ENCODE results near the gene SYNE3.

SYNE3 gene

DNA sequence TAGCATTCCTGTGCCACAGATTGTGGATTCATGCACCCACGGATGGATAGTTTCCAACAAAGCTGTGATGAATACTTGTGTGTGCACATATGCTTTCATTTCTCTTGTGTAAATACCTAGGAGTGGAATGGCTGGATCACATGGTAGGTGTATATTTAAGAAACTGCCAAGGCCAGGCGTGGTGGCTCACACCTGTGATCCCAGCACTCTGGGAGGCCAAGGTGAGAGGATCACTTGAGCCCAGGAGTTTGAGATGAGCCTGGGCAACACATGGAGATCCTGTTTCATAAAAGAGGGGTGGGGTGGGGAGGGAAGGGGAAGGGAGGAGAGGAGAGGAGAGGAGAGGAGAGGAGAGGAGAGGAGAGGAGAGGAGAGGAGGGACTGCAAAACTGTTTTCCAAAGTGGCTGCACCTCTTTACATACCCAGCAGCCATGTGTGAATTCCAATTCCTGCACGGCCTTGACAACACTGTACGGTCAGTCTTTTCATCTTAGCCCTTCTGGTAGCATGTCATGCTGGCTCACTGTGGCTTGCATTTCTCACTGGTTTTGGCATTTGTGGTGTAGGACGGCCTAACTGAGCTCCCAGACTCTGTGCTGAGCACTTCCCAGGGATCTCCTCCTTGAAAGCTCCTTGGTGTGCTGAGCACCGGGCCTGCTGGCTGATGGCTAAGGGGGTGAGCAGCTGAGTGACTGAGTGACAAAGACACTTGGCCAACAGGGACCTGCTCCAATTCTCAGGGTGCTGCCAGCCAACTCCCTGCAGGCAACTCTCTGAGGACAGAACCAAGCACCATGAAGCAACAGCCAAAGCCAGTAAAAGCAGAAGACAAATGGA, 27.9 kb downstream of the SYNE3 start:
- Mint-ChIP-seq H3K36me3 (ENCODE audit: low read depth) (peaks cover 37% of the 10 kb centered on the region), H3K27ac (no peak overlapping the region), H3K27me3 (ENCODE audit: low read depth) (no peaks in the 10 kb centered on the region), H3K4me3 (no peak overlapping the region), H3K9me3 (peaks cover 4% of the 10 kb centered on the region), H3K4me1 (ENCODE audit: low read depth) (peaks cover 27% of the 10 kb centered on the region)

DNA sequence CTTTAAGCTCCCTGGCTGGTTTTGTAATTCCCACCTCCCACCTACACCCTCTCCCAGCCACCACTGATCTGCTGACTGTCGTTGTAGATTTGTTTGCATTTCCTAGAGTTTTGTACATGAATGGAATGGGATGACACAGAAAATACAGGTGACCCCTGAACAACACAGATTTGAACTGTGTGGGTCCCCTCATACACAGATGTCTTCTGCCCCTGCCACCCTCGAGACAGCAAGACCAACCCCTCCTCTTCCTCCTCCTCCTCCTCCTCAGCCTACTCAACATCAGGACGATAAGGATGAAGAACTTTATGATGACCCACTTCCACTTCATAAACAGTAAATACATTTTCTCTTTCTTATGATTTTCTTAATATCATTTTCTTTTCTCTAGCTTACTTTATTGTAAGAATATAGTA, 28.8 kb downstream of the SYNE3 start:
- peaks cover 4% of the 10 kb centered on the region for H3K9me3 Mint-ChIP-seq
- peak overlapping the region; percentile 20 for H3K27ac Mint-ChIP-seq
- H3K4me3 Mint-ChIP-seq, result no peak overlapping the region
- peaks cover 33% of the 10 kb centered on the region for H3K36me3 Mint-ChIP-seq (ENCODE audit: low read depth)
- no peaks in the 10 kb centered on the region for H3K27me3 Mint-ChIP-seq (ENCODE audit: low read depth)
- peaks cover 25% of the 10 kb centered on the region for H3K4me1 Mint-ChIP-seq (ENCODE audit: low read depth)

DNA sequence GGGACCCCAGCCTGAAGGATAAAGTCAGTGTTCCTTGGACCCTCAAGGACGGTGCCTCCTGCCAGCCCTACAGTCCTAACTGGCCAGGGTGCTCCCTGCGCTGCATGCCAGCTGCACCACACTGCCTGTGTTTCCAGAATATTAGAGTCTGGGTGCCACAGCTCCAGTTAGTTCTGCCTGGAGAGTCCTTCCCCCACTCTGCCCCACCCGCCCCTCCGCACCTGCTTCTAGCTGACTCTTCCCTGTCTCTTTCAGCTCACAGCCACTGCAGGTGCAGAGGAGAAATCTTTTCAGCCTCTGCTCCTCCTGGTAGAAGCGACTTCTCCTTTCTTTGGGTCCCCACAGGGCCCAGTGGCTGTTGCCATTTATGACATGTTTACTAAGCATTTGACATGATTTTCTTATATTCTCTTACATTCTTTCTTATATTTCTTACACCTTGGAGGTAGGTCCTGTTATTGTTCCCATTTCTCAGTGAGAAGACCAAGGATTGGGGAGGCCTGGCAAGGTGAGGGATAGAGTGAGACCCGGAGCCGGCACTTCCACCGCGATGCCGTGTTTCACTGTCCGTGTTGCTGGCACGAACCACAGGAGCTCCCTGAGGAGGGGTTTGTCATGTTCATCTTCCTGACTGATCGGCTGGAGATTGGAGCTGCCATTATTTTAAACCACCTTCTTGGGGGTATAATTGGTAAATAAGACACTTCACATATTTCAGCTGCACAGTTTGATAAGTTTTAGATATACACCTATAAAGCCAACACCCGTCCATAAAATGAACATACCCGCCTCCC, 29.4 kb downstream of the SYNE3 start:
- Mint-ChIP-seq H3K4me1 (ENCODE audit: low read depth) (peaks cover 25% of the 10 kb centered on the region), H3K9me3 (peaks cover under 1% of the 10 kb centered on the region), H3K36me3 (ENCODE audit: low read depth) (peaks cover 28% of the 10 kb centered on the region), H3K27me3 (ENCODE audit: low read depth) (no peaks in the 10 kb centered on the region), H3K4me3 (no peak overlapping the region), H3K27ac (peak overlapping the region; percentile 45)

DNA sequence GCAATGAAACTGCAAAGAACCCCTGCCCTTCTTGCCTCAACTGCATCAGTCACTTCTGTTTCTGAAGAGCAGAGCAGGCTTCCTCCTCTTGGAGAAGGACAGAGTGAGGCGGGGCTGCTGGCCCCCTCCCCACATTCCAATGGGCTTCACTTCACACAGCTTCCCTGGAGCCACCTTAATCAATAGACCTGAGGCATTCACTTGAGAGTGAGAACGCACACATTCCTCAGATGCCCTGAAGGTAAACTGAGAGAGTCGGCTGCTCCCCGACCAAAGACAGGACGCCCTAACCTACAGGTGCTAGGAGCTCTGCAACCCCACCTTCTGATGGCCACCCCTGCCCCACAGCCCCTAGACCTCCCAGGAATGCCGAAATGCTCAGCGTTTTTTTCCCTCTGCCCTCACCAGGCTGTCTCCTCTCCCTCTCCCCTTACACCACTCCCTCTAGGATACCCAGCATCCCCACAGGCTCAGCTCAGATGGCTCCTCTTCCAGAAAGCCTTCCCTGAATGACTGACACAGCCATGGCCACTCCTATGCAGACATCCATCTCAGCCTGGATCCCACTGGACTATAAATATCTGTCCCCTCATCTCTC, 31.1 kb downstream of the SYNE3 start:
- Mint-ChIP-seq H3K27ac (peak overlapping the region; percentile 55), H3K36me3 (ENCODE audit: low read depth) (peaks cover 18% of the 10 kb centered on the region), H3K4me1 (ENCODE audit: low read depth) (peaks cover 30% of the 10 kb centered on the region), H3K27me3 (ENCODE audit: low read depth) (no peaks in the 10 kb centered on the region), H3K9me3 (no peaks in the 10 kb centered on the region), H3K4me3 (no peak overlapping the region)

DNA sequence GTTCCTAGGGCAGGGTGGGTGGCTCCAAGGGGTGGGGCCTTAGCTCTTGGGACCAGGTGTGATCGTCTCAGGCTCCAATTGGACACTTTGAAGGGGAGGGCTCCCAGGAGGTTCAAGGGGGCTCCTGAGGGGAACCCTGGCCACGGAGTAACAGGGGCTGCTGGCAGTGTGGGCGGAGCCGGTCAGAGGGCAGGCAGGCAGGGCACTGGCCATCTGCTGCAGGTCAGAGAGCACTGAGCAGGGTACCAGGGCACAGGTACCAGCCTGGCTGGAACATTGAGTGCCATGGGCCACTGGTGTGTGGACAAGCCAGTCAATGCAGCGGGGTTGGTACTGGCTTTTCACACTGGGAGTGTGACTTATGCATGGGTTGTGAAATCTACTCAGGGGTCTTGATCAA, 32.2 kb downstream of the SYNE3 start:
- no peaks in the 10 kb centered on the region for H3K27me3 Mint-ChIP-seq (ENCODE audit: low read depth)
- peaks cover 23% of the 10 kb centered on the region for H3K36me3 Mint-ChIP-seq (ENCODE audit: low read depth)
- H3K9me3 Mint-ChIP-seq, result no peaks in the 10 kb centered on the region
- no peak overlapping the region for H3K27ac Mint-ChIP-seq
- no peak overlapping the region for H3K4me3 Mint-ChIP-seq
- H3K4me1 Mint-ChIP-seq (ENCODE audit: low read depth), result peaks cover 38% of the 10 kb centered on the region

DNA sequence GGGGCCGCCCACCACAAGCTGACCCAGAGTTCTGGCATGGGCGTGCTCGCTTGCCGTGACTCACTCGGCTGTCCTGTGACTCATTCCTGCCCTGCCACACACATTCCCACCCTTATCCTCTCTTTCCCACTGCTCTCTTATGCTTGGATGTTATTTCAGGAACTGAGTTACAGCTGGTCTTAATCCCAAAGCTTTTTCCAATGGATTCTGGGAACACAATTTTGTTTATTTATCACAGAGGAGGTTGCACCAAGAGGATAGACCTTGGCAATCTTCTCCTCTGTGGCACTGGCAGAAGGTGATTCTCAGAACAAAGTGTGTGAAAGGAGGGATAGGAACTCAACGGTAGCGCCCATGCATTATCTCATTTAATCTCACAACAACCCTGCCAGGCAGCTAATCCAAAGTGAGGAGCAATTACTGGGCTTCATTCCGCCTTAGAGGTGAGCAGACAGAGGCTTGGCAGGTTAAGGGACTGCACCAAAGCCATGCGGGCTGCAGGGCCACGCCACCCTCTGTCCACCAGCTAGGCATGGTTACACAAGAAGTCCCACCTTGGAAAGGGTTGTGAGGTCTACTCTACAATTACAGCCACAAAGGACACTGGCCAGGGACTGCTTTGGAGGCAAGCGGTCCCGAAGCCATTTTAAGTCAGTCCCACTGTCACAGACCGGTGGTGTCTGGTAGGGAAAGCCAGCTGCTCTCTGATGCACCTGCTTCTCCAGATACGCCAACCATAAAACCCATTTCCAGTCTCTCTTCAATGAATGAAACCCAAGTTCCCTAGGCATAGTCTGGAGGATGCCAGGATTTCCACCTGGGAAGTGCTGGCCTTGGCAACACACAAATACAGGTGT, 32.9 kb downstream of the SYNE3 start:
- Mint-ChIP-seq H3K4me3 (no peak overlapping the region), H3K27me3 (ENCODE audit: low read depth) (no peaks in the 10 kb centered on the region), H3K9me3 (no peaks in the 10 kb centered on the region), H3K27ac (peak overlapping the region; percentile 49), H3K36me3 (ENCODE audit: low read depth) (peaks cover 20% of the 10 kb centered on the region), H3K4me1 (ENCODE audit: low read depth) (peaks cover 35% of the 10 kb centered on the region)

DNA sequence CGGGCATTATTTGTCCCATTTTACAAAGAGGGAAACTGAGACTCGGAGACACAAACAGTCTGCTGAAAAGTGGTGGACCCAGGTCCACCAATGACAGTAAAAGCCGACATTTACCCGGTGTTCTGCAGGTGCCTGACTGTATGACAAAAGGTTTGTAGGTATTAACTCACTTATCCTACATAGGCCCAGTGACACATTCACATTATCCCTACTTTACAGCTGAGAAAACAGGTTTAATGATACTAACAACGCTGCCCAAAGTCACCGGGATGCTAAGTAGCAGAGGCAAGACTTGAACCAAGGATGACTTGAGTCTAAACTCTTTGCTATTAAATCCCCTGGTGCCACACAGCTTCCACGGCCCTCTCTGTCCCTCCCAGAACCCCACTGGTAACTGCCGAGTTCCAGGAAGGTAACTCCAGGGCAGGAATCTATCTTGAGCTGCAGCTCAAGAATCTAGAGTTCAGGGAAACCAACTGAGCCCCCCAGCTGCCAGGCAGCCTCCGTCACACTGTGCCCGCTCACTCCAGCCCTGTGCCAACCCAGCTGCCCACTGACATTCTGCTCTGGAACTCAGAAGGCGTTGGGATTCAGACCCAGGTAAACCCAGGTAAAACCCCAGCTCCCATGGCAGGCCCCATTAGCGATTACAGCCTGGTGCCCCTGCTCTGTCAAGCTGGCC, 33.7 kb downstream of the SYNE3 start:
- Mint-ChIP-seq H3K4me3 (no peak overlapping the region), H3K9me3 (no peaks in the 10 kb centered on the region), H3K36me3 (ENCODE audit: low read depth) (peaks cover 17% of the 10 kb centered on the region), H3K27me3 (ENCODE audit: low read depth) (no peaks in the 10 kb centered on the region), H3K27ac (no peak overlapping the region), H3K4me1 (ENCODE audit: low read depth) (peaks cover 38% of the 10 kb centered on the region)

DNA sequence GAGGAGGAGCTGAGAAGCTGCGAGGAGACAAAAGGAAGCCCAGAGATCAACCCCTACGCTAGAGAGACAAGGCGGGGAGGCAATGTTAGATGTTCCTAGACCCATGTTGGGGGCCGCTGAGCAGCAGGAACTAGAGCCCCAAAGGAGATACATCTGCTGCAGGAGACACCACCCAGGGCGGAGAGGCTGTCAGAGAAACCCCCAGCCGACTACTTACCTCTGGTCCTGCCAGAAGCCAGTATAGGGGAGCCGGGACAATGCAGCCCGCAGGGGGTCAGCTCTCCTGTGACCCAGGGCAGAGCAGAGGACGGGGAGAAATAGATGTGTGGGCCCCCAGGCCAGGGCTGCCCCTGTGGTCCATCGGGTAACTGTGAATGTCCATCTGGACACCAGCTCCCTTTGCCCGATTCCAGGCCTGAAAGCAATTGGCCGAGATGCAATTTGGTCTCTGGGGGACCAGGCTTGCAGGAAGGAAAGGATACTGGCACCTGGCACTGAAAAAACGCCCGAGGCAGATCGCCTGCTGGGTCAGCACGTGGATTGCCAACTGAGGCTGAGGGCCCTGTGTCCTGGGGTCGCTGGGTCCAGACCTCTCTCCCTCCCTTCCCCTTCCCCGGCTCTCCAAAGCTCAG, 34.9 kb downstream of the SYNE3 start:
- Mint-ChIP-seq H3K4me1 (ENCODE audit: low read depth) (peaks cover 36% of the 10 kb centered on the region), H3K4me3 (no peak overlapping the region), H3K9me3 (no peaks in the 10 kb centered on the region), H3K27ac (peak overlapping the region; percentile 70), H3K27me3 (ENCODE audit: low read depth) (no peaks in the 10 kb centered on the region), H3K36me3 (ENCODE audit: low read depth) (peaks cover 13% of the 10 kb centered on the region)

DNA sequence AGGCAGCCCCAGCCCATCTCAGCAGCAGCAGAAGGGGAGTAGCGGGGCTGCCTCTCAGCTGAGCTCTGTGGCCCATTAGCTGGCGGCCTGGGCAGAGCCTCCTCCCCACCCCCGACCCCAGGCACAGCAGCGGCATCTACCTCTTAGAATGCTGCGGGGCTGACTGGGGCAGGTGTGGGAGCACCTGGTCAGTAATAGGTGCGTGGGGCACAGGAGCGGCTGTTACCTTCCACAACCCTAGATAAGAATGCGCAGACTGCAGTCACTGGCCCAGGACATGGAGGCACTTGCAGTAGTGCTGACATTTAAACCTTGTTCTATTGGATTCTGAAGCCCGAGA, 35.6 kb downstream of the SYNE3 start:
- Mint-ChIP-seq H3K4me1 (ENCODE audit: low read depth) (peaks cover 34% of the 10 kb centered on the region), H3K27ac (peak overlapping the region; percentile 79), H3K36me3 (ENCODE audit: low read depth) (peaks cover 19% of the 10 kb centered on the region), H3K4me3 (no peak overlapping the region), H3K27me3 (ENCODE audit: low read depth) (no peaks in the 10 kb centered on the region), H3K9me3 (no peaks in the 10 kb centered on the region)

DNA sequence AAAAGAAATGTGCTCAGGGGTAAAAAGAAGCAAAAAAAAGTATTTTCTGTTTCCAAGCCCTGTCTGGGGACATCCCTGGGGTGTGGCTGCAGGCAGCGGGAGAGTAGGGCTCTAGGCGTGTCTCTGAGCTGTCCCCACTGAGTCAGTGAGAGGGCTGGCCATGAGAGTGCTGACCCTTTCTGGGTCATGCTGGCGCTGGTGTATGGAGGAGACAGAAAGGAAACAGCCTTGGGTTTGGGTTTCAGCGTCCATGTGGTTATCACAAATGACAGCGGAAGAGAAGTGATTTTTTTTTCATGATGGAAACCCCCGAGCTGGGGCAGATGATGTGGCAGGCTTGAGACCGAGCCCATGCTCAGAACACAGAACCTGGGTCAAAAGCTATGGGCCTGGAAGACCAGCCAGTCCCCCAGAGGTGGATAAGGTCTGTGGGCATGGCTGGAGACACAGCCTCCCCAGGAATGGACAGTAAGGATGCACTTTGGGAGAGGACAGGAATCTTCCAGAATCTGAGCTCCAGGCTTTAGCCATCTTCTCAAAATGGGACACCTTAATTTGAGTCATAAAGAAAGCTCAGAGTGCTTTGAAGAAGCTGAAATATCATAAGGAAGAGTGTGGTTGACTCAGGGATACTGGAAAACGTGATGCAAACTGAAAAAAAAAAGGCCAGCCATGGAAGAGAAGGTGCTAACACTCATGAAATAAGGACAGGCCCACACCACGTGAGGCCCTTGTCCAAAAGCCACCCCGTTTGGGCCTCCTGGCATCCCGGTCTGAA, 36.2 kb downstream of the SYNE3 start:
- Mint-ChIP-seq H3K4me3 (peak overlapping the region; percentile 3), H3K4me1 (ENCODE audit: low read depth) (peaks cover 29% of the 10 kb centered on the region), H3K27ac (peak overlapping the region; percentile 79), H3K36me3 (ENCODE audit: low read depth) (peaks cover 16% of the 10 kb centered on the region), H3K9me3 (no peaks in the 10 kb centered on the region), H3K27me3 (ENCODE audit: low read depth) (no peaks in the 10 kb centered on the region)

DNA sequence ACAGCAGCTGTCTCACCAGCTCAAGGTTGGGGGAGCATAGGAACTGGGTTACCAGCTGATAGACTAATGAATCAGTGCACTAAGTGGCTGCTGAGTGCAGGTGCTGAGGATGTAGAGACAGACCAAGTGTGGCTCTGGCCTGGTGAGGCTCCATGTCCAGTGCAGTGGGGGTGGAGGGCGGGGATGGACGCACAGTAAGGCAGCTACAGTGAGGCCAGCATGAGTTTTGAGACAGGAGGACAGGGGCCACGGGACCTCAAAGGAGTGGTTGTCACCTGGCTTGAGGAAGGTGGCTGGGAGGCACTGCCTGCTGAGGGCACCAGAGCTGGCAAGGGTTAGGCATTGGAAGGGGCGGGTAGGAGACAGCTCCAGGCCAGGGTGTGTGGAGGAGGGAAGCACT, 37.0 kb downstream of the SYNE3 start:
- H3K4me3 Mint-ChIP-seq, result no peak overlapping the region
- H3K4me1 Mint-ChIP-seq (ENCODE audit: low read depth), result peaks cover 31% of the 10 kb centered on the region
- H3K27me3 Mint-ChIP-seq (ENCODE audit: low read depth), result no peaks in the 10 kb centered on the region
- H3K9me3 Mint-ChIP-seq, result no peaks in the 10 kb centered on the region
- peaks cover 19% of the 10 kb centered on the region for H3K36me3 Mint-ChIP-seq (ENCODE audit: low read depth)
- H3K27ac Mint-ChIP-seq, result peak overlapping the region; percentile 7

DNA sequence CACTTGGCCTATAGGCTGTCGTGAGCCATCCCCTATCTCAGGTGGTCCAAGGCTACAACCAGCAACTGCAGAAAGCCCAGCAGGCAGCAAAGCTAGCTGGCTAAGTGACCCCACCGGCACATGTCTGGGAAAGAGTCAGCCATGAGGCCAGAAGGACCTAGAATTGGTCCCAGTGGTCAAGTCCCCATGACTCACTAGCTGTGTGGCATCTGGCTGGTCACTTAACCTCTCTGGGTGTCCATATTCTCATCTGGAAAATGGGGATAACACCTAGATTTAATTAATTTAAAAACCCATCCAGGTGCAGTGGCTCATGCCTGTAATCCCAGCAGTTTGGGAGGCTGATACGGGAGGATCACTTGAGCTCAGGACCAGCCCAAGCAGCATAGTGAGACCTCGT, 37.6 kb downstream of the SYNE3 start:
- Mint-ChIP-seq H3K4me3 (no peak overlapping the region), H3K36me3 (ENCODE audit: low read depth) (peaks cover 26% of the 10 kb centered on the region), H3K9me3 (no peaks in the 10 kb centered on the region), H3K27me3 (ENCODE audit: low read depth) (no peaks in the 10 kb centered on the region), H3K27ac (peak overlapping the region; percentile 26), H3K4me1 (ENCODE audit: low read depth) (peaks cover 29% of the 10 kb centered on the region)

DNA sequence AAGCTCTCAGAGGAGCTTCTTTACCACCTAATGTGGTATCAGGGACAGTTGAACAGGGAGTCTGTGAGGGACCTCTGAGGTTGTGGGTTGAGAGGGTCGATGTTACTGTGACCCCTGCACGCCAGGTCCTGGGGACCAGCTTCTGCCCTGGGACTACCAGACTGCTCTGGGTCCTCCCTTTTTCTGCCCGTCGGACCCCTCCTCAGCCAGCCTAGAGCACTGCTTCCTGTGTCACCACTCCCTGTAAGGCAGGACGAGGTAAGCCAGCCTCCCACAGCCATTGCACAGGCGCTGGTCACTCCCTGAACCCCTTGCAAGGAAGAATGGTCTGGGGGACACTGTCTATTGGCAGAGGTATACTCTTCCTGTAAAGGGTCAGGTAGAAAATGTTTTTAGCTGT, 38.1 kb downstream of the SYNE3 start:
- Mint-ChIP-seq H3K4me3 (no peak overlapping the region), H3K36me3 (ENCODE audit: low read depth) (peaks cover 30% of the 10 kb centered on the region), H3K9me3 (no peaks in the 10 kb centered on the region), H3K27me3 (ENCODE audit: low read depth) (no peaks in the 10 kb centered on the region), H3K4me1 (ENCODE audit: low read depth) (peaks cover 28% of the 10 kb centered on the region), H3K27ac (peak overlapping the region; percentile 26)
